Measurements from ENCODE around the gene ARID5A.

DNA sequence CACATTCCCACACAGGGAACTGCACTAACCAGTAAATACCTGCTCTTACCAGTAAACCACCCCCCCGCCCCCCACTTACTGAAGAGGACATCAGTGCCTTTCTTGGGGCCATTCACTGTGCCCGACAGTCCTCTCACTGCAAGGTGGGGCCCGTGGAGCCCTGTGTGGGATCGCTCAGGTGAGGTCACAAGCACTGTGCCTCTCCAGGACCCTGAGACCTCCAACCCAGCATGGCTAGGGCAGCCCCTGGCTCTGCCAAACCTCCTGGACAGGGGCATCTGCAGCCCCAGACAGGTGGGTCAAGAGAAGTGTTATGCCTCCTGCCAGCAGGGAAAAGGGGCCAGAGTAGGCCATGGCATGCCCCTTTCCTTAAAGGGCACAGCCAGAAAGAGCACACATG, 24.7 kb upstream of the ARID5A start:
- TF ChIP-seq NFYB (CRISPR knock-in tag; conservative IDR thresholded peaks at IDR 0.05; ENCODE audit: low read depth) (no peak), NR2C2 (CRISPR knock-in tag; IDR thresholded peaks at IDR 0.05) (no peak), CREB1 (CRISPR knock-in tag; IDR thresholded peaks at IDR 0.05) (no peak), STAT6 (CRISPR knock-in tag; conservative IDR thresholded peaks at IDR 0.05; ENCODE audit: low read depth) (no peak), ZNF232 (CRISPR knock-in tag; IDR thresholded peaks at IDR 0.05) (no peak)
- TF ChIP-seq, protein P1, sequence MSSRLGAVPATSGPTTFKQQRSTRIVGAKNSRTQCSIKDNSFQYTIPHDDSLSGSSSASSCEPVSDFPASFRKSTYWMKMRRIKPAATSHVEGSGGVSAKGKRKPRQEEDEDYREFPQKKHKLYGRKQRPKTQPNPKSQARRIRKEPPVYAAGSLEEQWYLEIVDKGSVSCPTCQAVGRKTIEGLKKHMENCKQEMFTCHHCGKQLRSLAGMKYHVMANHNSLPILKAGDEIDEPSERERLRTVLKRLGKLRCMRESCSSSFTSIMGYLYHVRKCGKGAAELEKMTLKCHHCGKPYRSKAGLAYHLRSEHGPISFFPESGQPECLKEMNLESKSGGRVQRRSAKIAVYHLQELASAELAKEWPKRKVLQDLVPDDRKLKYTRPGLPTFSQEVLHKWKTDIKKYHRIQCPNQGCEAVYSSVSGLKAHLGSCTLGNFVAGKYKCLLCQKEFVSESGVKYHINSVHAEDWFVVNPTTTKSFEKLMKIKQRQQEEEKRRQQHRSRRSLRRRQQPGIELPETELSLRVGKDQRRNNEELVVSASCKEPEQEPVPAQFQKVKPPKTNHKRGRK (CRISPR knock-in tag; IDR thresholded peaks at IDR 0.05; ENCODE audit: borderline replicate concordance): no peak
- TF ChIP-seq, protein P2, sequence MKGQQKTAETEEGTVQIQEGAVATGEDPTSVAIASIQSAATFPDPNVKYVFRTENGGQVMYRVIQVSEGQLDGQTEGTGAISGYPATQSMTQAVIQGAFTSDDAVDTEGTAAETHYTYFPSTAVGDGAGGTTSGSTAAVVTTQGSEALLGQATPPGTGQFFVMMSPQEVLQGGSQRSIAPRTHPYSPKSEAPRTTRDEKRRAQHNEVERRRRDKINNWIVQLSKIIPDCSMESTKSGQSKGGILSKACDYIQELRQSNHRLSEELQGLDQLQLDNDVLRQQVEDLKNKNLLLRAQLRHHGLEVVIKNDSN (CRISPR knock-in tag; IDR thresholded peaks at IDR 0.05): no peak
- TF ChIP-seq, protein P3, sequence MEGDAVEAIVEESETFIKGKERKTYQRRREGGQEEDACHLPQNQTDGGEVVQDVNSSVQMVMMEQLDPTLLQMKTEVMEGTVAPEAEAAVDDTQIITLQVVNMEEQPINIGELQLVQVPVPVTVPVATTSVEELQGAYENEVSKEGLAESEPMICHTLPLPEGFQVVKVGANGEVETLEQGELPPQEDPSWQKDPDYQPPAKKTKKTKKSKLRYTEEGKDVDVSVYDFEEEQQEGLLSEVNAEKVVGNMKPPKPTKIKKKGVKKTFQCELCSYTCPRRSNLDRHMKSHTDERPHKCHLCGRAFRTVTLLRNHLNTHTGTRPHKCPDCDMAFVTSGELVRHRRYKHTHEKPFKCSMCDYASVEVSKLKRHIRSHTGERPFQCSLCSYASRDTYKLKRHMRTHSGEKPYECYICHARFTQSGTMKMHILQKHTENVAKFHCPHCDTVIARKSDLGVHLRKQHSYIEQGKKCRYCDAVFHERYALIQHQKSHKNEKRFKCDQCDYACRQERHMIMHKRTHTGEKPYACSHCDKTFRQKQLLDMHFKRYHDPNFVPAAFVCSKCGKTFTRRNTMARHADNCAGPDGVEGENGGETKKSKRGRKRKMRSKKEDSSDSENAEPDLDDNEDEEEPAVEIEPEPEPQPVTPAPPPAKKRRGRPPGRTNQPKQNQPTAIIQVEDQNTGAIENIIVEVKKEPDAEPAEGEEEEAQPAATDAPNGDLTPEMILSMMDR (IDR thresholded peaks at IDR 0.05): no peak
- TF ChIP-seq, protein P4, sequence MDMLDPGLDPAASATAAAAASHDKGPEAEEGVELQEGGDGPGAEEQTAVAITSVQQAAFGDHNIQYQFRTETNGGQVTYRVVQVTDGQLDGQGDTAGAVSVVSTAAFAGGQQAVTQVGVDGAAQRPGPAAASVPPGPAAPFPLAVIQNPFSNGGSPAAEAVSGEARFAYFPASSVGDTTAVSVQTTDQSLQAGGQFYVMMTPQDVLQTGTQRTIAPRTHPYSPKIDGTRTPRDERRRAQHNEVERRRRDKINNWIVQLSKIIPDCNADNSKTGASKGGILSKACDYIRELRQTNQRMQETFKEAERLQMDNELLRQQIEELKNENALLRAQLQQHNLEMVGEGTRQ (CRISPR knock-in tag; IDR thresholded peaks at IDR 0.05): no peak
